GM12872 (cell line): ENCODE results near the gene SP6.

ENCODE experiments used
- TF ChIP-seq, protein P1 (sequence below): IDR thresholded peaks from 3 replicates; pipeline ENCODE4 v1.5.1; 2011; ENCODE audit warnings: low read depth, mild to moderate bottlenecking, low read length, moderate library complexity; ENCODE audit not compliant: insufficient read depth

SP6 gene

DNA sequence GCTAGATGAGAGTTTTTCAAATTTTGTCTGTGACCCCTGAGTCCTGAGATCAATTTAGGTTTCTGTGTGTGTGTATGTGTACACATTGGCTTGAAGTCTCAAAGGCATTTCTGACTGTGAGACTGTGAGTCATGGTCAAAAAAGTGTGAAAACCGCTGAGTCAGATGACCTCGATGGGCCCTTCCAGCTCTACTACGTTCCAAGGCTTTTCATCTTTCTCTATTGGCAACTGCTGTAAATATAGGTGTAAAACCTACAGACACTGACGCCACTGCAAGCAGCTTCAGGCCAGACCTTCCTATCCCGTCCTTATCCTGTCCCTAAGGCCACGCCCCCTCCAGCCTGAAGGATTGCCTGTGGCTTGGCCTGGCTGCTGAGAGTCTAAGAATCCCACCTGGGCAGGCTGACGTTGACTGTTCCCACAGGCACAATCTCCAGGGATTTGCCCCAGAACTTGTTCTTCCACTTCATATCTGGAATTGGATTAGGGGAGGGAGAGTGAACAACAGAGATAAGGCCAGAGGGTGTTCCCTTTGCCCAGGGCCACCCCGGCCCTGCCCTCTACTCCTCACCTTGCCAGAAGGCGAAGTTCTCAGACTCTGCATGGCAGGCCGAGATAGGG is 40.7 kb downstream of the SP6 start:
- TF ChIP-seq, protein P1, sequence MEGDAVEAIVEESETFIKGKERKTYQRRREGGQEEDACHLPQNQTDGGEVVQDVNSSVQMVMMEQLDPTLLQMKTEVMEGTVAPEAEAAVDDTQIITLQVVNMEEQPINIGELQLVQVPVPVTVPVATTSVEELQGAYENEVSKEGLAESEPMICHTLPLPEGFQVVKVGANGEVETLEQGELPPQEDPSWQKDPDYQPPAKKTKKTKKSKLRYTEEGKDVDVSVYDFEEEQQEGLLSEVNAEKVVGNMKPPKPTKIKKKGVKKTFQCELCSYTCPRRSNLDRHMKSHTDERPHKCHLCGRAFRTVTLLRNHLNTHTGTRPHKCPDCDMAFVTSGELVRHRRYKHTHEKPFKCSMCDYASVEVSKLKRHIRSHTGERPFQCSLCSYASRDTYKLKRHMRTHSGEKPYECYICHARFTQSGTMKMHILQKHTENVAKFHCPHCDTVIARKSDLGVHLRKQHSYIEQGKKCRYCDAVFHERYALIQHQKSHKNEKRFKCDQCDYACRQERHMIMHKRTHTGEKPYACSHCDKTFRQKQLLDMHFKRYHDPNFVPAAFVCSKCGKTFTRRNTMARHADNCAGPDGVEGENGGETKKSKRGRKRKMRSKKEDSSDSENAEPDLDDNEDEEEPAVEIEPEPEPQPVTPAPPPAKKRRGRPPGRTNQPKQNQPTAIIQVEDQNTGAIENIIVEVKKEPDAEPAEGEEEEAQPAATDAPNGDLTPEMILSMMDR = no peak

DNA sequence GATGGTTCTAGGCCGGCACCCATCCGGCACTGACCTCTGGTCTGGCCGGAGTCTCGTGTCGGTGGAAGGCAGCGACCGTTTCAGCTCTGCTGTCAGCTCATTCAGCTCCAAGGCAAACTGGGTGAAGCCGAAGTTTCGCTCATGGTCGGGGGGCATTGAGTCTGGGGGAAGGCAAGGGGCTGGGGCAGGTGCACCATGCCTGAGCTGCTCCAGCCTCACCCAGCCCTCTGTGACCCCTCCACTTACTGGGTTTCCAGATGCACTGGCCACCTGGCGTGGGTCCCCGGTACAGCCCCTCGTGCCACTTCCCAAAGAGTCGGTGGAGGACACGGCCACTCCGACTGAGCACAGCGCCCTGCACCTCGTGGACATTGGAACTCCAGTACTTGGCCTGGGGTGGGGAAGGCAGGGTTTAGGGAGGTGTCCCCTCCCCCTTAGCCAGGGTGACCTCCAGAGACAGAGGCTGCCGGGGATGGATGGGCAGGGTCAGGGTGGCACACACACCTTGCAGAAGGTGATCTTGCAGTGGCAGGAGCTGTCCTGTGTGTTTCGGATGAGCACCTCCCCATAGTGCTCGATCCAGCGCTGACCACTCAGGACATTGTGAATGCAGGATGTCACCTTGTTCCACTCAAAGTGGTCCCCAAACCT is 42.0 kb downstream of the SP6 start:
- TF ChIP-seq, protein P1 = no peak

DNA sequence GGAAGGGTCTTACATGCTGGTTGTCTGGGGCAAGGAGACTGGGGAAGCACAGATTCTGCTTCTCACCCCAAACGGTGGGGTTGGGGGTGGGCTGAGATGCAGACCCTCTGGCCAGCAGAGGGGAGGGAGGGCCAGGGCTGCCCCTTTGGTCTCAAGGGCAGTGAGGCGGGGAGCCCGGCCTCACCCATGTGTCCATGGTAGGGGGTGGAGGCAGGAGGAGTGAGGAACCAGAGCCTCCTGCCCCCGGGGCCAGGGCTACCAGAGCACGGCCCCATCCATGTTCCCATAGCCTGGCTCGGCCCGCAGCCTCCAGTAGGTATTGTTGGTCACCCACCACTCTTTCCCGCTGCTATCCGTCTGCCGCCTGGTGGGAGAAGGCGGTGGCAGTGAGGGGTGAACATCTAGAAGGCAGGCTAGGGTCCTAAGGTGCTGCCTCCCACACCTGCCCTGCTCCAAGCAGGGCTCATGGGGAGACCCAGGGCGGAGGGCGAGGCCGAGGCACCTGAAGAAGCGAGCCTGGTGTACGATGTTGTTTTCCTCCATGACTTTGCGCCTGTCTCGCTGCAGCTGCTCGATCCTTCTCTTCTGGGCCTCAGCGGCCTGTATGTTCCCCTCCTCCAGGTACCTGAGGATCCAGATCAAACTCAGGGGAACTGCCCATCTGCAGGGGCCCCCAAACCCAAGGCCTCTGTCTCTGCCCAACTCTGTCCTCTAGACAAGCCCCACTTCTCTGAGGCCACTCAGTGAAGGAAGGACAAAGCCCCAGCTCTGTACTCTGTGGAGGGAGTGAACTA is 42.7 kb downstream of the SP6 start:
- TF ChIP-seq, protein P1 = no peak

DNA sequence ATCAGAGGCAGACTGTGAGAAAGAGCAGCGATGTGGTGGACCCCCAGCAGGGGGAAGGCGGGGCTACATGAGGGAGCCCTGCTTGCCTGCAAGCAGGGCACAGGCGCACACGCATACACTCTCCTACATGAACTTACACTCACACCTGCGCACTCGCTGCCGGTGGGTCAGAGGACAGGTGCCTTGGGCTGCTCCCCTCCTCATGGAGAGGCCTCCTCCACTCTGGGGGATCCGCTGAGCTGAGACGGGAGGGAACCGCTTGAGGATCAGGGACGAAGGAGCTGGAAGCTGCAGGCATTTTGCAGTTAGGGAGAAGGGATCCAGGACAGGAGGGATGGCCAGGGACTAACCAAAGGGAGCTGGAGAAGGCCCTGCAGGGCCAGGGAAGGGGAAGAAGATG is 43.5 kb downstream of the SP6 start:
- TF ChIP-seq, protein P1 = no peak

DNA sequence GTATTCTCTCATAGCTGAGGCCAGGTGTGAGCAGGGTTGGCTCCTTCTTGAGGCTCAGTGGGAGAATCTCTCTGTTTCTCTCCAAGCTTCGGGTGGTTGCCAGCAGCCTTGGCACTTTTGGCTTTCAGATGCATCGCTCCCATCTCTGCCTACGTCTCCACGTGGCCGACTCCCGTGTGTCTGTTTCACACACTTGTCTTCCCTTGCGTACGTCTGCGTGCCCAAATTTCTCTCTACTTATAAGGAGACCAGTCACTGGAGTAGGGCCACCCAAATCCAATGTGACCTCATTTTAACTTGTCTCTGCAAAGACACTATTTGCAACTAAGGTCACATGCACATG is 44.1 kb downstream of the SP6 start:
- TF ChIP-seq, protein P1 = no peak

DNA sequence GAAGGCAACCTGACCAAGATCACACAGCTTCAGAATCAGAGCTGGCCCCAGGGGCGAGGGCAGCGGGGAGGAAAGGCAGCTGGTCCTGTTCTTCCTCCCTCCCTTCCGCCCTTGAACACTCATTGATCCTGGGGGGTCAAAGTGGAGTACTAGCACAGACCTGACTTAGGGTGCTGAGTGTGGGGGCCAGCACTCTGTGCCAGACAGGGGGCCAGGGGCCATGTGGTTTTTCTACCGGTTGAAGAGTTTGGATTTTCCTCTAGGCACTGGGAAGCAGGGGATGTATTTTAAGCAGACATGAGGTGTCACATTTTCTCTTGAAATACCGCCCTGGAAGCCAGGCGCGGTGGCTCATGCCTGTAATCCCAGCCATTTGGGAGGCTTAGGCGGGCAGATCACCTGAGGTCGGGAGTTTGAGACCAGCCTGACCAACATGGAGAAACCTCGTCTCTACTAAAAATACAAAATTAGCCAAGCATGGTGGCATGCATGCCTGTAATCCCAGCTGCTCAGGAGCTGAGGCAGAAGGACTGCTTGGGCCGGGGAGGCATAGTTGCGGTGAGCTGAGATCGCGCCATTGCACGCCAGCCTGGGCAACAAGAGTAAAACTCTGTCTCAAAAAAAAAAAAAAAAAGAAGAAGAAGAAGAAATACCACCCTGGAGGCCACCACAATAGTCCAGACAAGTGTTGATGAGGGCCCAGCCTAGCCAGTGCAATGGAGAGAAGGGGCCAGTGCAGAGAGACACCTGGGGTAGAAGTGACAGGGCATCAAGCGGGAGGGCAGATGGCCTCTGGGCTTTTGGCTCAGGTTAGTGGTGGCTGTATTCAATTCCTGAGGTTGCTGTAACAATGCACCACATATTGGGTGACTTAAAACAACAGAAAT is 44.7 kb downstream of the SP6 start:
- TF ChIP-seq, protein P1 = no peak

DNA sequence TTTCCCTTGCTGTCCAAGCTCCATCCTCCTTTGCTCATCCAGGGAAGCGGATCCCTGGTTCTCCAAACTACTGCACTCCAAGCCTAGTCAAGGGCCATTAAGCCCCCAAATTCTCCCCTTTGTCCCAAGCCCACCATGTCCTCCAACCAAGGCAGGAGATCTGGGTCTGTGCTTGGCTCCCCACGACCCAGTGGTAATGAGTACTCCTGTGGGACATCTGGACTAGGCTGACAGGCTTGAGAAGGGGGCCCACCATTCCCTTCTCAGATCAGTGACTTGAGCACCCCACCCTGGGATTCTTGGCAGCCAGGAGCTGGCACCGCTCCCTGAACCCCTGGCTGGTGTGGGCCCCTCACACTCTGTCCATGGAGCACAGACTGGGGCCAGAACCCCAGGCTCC is 46.5 kb downstream of the SP6 start:
- TF ChIP-seq, protein P1 = no peak
